Brain microvascular endothelial cell (primary cell): ENCODE measurements around the gene USH2A.

Source experiments
- DNase-seq: peaks from one replicate; pipeline ENCODE4 v3.0.0-alpha.2; 2020
- H3K27ac ChIP-seq: fragments of 250-450 bp; sonication (Bioruptor Pico); 2 replicates; pipeline ENCODE4 v1.5.1; 2020; ENCODE audit warnings: mild to moderate bottlenecking, moderate library complexity
- H3K27me3 ChIP-seq: fragments of 250-450 bp; sonication (Bioruptor Pico); replicated peaks from 2 replicates; pipeline ENCODE4 v1.5.1; 2020; ENCODE audit warnings: mild to moderate bottlenecking
- H3K36me3 ChIP-seq: fragments of 250-450 bp; sonication (Bioruptor Pico); replicated peaks from 2 replicates; pipeline ENCODE4 v1.5.1; 2020; ENCODE audit warnings: mild to moderate bottlenecking
- H3K4me3 ChIP-seq: 2 replicates; pipeline ENCODE4 v1.5.1; 2011; ENCODE audit warnings: low read depth, mild to moderate bottlenecking, control low read depth, low read length, moderate library complexity
- in situ Hi-C: cut with HindIII; loops from 2 replicates; pipeline ENCODE4 v1.10.0; 2017; ENCODE audit warnings: low sequenced_read_pairs, low pct_ligation_motif_present
- TF ChIP-seq, protein P1 (sequence below): IDR thresholded peaks from 2 replicates; pipeline ENCODE4 v1.5.1; 2011; ENCODE audit warnings: low read depth, mild to moderate bottlenecking, moderate library complexity, low read length, control low read depth, inconsistent platforms; ENCODE audit errors: missing control alignments

The USH2A gene

DNA sequence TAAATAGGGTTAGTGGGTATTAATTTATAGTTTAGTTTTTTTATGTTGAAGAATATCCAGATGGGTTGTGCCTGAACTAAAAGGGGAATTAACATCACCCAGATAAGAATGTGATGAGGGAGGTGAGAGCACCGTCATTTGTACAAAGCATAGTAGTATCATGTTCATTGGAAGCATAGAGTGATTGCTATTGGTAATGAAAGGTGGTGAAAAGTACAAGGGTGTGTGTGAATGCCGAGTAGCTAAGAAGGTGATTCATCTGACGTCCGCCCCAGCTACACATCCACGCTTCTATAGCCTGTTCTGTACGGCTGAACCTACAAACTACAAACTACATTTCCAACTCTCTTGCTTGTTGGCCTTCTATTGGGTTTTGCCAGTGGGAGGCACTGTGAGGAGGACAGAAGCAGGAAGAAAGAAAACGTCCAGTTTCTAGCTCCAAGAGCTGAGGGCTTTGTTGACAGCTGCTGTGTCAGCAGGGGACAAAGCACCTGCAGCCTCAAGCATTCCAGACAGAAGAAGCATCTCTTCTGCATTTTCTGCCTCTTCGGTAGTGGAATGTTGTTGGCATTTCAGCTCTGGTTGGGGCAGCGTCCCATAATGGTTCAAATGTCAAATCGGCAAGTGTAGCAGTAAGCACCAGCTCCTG is 451.3 kb downstream of the USH2A start:
- H3K4me3 ChIP-seq, result no peak overlapping the region
- in situ Hi-C loops, result no loop called here
- DNase-seq, result no peak
- TF ChIP-seq, protein P1, sequence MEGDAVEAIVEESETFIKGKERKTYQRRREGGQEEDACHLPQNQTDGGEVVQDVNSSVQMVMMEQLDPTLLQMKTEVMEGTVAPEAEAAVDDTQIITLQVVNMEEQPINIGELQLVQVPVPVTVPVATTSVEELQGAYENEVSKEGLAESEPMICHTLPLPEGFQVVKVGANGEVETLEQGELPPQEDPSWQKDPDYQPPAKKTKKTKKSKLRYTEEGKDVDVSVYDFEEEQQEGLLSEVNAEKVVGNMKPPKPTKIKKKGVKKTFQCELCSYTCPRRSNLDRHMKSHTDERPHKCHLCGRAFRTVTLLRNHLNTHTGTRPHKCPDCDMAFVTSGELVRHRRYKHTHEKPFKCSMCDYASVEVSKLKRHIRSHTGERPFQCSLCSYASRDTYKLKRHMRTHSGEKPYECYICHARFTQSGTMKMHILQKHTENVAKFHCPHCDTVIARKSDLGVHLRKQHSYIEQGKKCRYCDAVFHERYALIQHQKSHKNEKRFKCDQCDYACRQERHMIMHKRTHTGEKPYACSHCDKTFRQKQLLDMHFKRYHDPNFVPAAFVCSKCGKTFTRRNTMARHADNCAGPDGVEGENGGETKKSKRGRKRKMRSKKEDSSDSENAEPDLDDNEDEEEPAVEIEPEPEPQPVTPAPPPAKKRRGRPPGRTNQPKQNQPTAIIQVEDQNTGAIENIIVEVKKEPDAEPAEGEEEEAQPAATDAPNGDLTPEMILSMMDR, result no peak
- H3K27ac ChIP-seq, result no peak overlapping the region
- H3K36me3 ChIP-seq, result no peaks in the 10 kb centered on the region
- H3K27me3 ChIP-seq, result no peaks in the 10 kb centered on the region

DNA sequence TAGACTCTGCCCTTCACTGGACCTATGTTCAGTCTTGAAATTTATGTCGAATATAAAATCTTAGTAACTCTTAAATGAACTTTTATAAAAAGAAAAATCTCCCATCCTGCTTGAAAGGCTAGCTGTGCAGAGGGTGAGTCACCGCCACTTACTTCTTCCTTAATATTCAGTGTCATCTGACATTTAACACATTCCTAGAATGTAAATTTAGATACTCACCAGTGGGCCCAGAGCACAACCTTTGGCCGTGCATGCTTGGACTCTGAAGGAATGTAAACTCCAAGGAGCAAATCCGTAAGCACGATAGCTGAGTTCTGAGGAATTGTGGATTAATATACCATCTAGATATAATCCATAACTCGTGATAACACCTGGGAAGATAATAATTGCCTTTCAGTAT is 452.8 kb downstream of the USH2A start:
- no peak for DNase-seq
- H3K27me3 ChIP-seq, result no peaks in the 10 kb centered on the region
- TF ChIP-seq, protein P1, result no peak
- in situ Hi-C loops, result no loop called here
- H3K27ac ChIP-seq, result no peak overlapping the region
- no peaks in the 10 kb centered on the region for H3K36me3 ChIP-seq
- H3K4me3 ChIP-seq, result no peak overlapping the region

DNA sequence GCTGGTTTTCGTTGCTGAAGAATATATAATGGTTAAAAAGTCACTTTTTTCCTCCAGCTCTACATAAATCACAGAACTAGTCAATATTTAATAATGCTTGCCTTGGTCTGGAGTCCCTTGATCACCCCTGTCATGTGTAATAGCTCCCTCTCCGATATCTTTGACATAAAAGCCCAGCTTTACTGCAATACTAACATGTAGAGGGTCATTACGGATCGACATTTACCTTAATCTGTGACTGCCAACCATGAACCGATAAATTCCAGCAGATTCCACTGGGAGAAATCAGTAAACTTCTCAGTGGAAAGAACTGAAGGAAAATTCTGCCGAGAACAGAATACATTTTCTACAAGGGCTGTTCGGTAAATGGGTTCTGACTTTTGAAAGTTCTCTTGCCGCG is 459.6 kb downstream of the USH2A start:
- Histone ChIP-seq H3K4me3 (no peak overlapping the region), H3K27me3 (no peaks in the 10 kb centered on the region), H3K36me3 (no peaks in the 10 kb centered on the region), H3K27ac (no peak overlapping the region)
- in situ Hi-C loops, result no loop called here
- no peak for DNase-seq
- TF ChIP-seq, protein P1, result no peak

DNA sequence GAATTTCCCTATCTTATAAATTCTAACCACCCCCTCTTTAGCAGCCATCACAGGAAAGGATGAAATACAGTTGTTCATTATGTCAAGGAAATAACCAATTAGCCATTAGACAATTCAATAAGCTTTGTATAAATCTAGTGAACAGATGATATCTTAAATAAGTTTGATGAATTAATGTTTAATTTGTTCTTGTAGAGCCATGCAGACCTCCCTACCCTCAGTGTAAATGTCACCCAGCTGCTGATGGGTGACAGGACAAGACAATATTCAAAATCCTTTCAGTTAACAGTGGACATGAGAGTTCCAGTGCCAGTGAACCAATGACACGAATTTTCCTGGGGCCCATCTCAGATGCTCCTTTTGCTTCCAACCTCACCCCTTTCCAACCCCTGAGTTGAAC is 460.2 kb downstream of the USH2A start:
- DNase-seq, result no peak
- no peaks in the 10 kb centered on the region for H3K36me3 ChIP-seq
- no peak overlapping the region for H3K27ac ChIP-seq
- H3K4me3 ChIP-seq, result no peak overlapping the region
- TF ChIP-seq, protein P1, result no peak
- no peaks in the 10 kb centered on the region for H3K27me3 ChIP-seq
- in situ Hi-C loops, result no loop called here

DNA sequence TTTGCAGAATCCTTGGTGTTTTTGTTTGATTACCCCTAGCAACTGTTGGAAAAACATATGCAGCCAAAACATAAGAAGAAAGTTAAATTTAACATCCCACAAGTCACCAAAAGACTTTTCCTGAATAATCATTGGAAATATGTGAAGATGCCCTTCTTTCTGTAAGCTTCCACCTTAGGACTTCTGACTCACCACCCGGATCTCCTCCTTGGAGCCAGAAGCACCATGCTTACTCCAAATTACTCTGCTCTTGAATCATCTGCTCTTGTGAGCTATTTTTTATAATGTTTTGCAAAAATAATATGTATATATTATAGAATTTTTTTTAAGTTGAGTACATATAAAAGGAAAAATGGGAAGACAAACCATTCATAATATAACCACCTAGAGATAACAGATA is 464.4 kb downstream of the USH2A start:
- in situ Hi-C loops, result no loop called here
- no peak for DNase-seq
- TF ChIP-seq, protein P1, result no peak
- Histone ChIP-seq H3K27me3 (no peaks in the 10 kb centered on the region), H3K4me3 (no peak overlapping the region), H3K27ac (no peak overlapping the region), H3K36me3 (no peaks in the 10 kb centered on the region)

DNA sequence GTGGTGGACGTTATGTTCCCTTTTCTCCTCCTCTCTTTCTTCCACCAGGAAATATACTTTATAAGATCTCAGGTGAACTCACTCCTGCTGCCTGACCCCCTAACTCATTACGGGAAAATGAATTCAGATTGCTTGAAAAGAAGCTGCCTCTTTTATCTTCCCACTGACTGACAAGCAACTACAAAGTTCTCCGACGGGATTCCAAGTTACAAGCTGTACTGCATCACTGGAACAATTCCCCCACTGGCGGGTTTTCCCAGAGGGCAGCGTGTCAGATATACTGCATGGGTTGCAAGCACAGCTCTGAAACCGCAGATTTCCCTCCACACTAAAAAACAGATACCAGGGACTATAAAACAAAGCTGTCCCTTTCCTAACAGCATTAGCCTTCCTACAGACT is 465.6 kb downstream of the USH2A start:
- Histone ChIP-seq H3K36me3 (no peaks in the 10 kb centered on the region), H3K27me3 (no peaks in the 10 kb centered on the region), H3K4me3 (no peak overlapping the region), H3K27ac (no peak overlapping the region)
- TF ChIP-seq, protein P1, result no peak
- in situ Hi-C loops, result no loop called here
- no peak for DNase-seq
